Sigmoid colon (tissue), 7 donors: Measurements from ENCODE around the gene SEC24D. TPM values are rescaled to one million over a fixed set of nuclear protein-coding genes. Genes with fewer than 3 reads are reported as not detected.
A peak's percentile ranks its signal among the peaks of the same experiment; 100 is the strongest.

ENCODE experiments used
- DNase-seq: peaks from one replicate; pipeline ENCODE4 v3.0.0-alpha.2; 2019
- H3K27ac ChIP-seq, 4 donors: fragments of 200-600 bp; sonication (generic); one replicate each; pipeline ENCODE4 v1.5.1; 2016 to 2019; ENCODE audit warnings: mild to moderate bottlenecking in 1 of 4
- H3K27me3 ChIP-seq, 3 donors: fragments of 200-600 bp; sonication (generic); one replicate each; pipeline ENCODE4 v1.5.1; 2019; ENCODE audit warnings: mild to moderate bottlenecking in 1 of 3
- H3K36me3 ChIP-seq, 4 donors: fragments of 200-600 bp; sonication (generic); one replicate each; pipeline ENCODE4 v1.5.1; 2016 to 2019
- H3K4me1 ChIP-seq, 4 donors: fragments of 200-600 bp; sonication (generic); one replicate each; pipeline ENCODE4 v1.5.1; 2017 to 2019
- H3K4me3 ChIP-seq, 4 donors: fragments of 200-600 bp; sonication (generic); one replicate each; pipeline ENCODE4 v1.5.1; 2017 to 2019; ENCODE audit warnings: mild to moderate bottlenecking in 2 of 4, moderate library complexity in 1 of 4
- H3K9me3 ChIP-seq, 4 donors: fragments of 200-600 bp in 3 of 4; sonication (generic) in 3 of 4; one replicate each; pipeline versions ENCODE4 v1.5.1 to v1.6.1; 2013 to 2019
- CTCF ChIP-seq, 4 experiments: fragments of 450-650 bp in 3 of 4; fragments of 200-600 bp in 1 of 4; IDR thresholded peaks; one replicate each; pipeline ENCODE4 v1.5.1; 2016 to 2019; ENCODE audit warnings: antibody characterized with exemption in 4 of 4, mild to moderate bottlenecking in 3 of 4, moderate library complexity in 2 of 4
- EP300 ChIP-seq, 4 donors: sonication (generic); formaldehyde crosslinking; IDR thresholded peaks; one replicate each; pipeline ENCODE4 v1.6.1; 2017; ENCODE audit warnings: antibody characterized with exemption in 4 of 4
- POLR2A ChIP-seq, 2 donors: fragments of 450-650 bp; IDR thresholded peaks; one replicate each; pipeline ENCODE4 v1.6.1; 2016; ENCODE audit warnings: antibody characterized with exemption in 2 of 2, mild to moderate bottlenecking in 2 of 2, moderate library complexity in 2 of 2
- POLR2AphosphoS5 ChIP-seq, 4 donors: sonication (generic); formaldehyde crosslinking; IDR thresholded peaks; one replicate each; pipeline ENCODE4 v1.6.1; 2017; ENCODE audit warnings: antibody characterized with exemption in 4 of 4
- WGBS, 2 donors: extraction: QIAGEN DNeasy Blood & Tissue Kit; methylation state at CpG; one replicate each; pipeline ENCODE4 v1.1.7; 2013; 5-methylcytosine and 5-hydroxymethylcytosine counted together
- intact Hi-C: fragments of 100-400 bp; cut with DNase I; formaldehyde crosslinking; loops from one replicate; pipeline ENCODE4 v1.15.1; 2023
- polyA plus RNA-seq, 3 donors: library from polyadenylated mRNA; stranded (reverse); fragments of 200-250 nt; gene quantifications; one replicate each; pipeline ENCODE4 v1.2.3, GENCODE V29; 2013
- total RNA-seq, 4 donors: library from RNA; depleted of rRNA; stranded (reverse); fragments of >200 nt; gene quantifications; one replicate each; pipeline ENCODE4 v1.1.0, GENCODE V29; 2016
- donor health status: healthy with polysubstance abuse.
- donor health status: Bipolar disorder and iron deficiency.
- donor health status: healthy.

Gene SEC24D
- total and polyA plus RNA-seq, 7 donors, result 18.6 to 42.4 (median 27.6) TPM

- TF ChIP-seq EP300 (IDR thresholded peaks at IDR 0.05) (no peak), POLR2A (IDR thresholded peaks at IDR 0.05) (no peak), POLR2AphosphoS5 (IDR thresholded peaks at IDR 0.05) (no peak), CTCF (IDR thresholded peaks at IDR 0.05) (no peak)
- peaks cover 0 to 37% (median 26%) of the 10 kb centered on the region in 4 donors for H3K4me1 ChIP-seq
- H3K36me3 ChIP-seq, result peaks cover 0 to 25% (median 6%) of the 10 kb centered on the region in 4 donors
- no peaks in the 10 kb centered on the region for H3K9me3 ChIP-seq
- H3K27me3 ChIP-seq, result no peaks in the 10 kb centered on the region
- intact Hi-C loops, result no loop called here
- H3K27ac ChIP-seq, result peak overlapping the region; percentile 96 to 98 (median 98)
- DNase-seq, result no peak
- 56 to 69% methylated on average over 4 of the region's 4 CpGs for WGBS, 2 donors
- no peak overlapping the region for H3K4me3 ChIP-seq
Measured at GRCh38 chr4:118834070-118834469, 1.9 kb downstream of the SEC24D start.

GRCh38 chr4:118833192-118833820 is 2.6 kb downstream of the SEC24D start:
- no peaks in the 10 kb centered on the region for H3K9me3 ChIP-seq
- intact Hi-C loops, result no loop called here
- WGBS, 2 donors, result 91 to 93% methylated on average over 5 of the region's 5 CpGs
- TF ChIP-seq POLR2A (IDR thresholded peaks at IDR 0.05) (no peak), EP300 (IDR thresholded peaks at IDR 0.05) (no peak), CTCF (IDR thresholded peaks at IDR 0.05) (no peak), POLR2AphosphoS5 (IDR thresholded peaks at IDR 0.05) (no peak)
- no peak for DNase-seq
- H3K27ac ChIP-seq, result no peak overlapping the region
- no peak overlapping the region for H3K4me3 ChIP-seq
- peaks cover 0 to 39% (median 28%) of the 10 kb centered on the region in 4 donors for H3K4me1 ChIP-seq
- H3K36me3 ChIP-seq, result peaks cover 0 to 25% (median 6%) of the 10 kb centered on the region in 4 donors
- H3K27me3 ChIP-seq, result no peaks in the 10 kb centered on the region

GRCh38 chr4:118829107-118829506 is 6.8 kb downstream of the SEC24D start:
- WGBS, 2 donors, result 95 to 96% methylated on average over 2 of the region's 2 CpGs

GRCh38 chr4:118826723-118827444 is 9.0 kb downstream of the SEC24D start:
- Histone ChIP-seq H3K4me1 (peaks cover 0 to 37% (median 22%) of the 10 kb centered on the region in 4 donors), H3K27me3 (no peaks in the 10 kb centered on the region), H3K9me3 (no peaks in the 10 kb centered on the region), H3K36me3 (peaks cover 0 to 27% (median 8%) of the 10 kb centered on the region in 4 donors), H3K4me3 (no peak overlapping the region), H3K27ac (no peak overlapping the region)
- WGBS, 2 donors, result 75 to 80% methylated on average over 2 of the region's 2 CpGs
- DNase-seq, result no peak
- intact Hi-C loops, result no loop called here
- TF ChIP-seq EP300 (IDR thresholded peaks at IDR 0.05), result no peak
- no peak for TF ChIP-seq CTCF (IDR thresholded peaks at IDR 0.05)
- no peak for TF ChIP-seq POLR2A (IDR thresholded peaks at IDR 0.05)
- TF ChIP-seq POLR2AphosphoS5 (IDR thresholded peaks at IDR 0.05), result no peak

More at GRCh38 chr4:118829107-118829506, 6.8 kb downstream of the SEC24D start:
- TF ChIP-seq EP300 (IDR thresholded peaks at IDR 0.05) (no peak), POLR2AphosphoS5 (IDR thresholded peaks at IDR 0.05) (no peak), POLR2A (IDR thresholded peaks at IDR 0.05) (no peak), CTCF (IDR thresholded peaks at IDR 0.05) (no peak)
- Histone ChIP-seq H3K36me3 (peaks cover 0 to 30% (median 7%) of the 10 kb centered on the region in 4 donors), H3K9me3 (no peaks in the 10 kb centered on the region), H3K27ac (no peak overlapping the region), H3K4me3 (no peak overlapping the region), H3K4me1 (peaks cover 0 to 48% (median 25%) of the 10 kb centered on the region in 4 donors), H3K27me3 (no peaks in the 10 kb centered on the region)
- no peak for DNase-seq
- intact Hi-C loops, result no loop called here
